Activated CD4-positive, alpha-beta memory T cell treated with anti-CD3 and anti-CD28 coated beads, Interleukin-2, amount 10 ng/mL, durations not matched to agents 7 days and 5 days (primary cell): ENCODE data around the gene NUTF2. TPM values are rescaled to one million over a fixed set of nuclear protein-coding genes. Genes with fewer than 3 reads are reported as not detected.

Experiments
- CTCF ChIA-PET: fragments of 350-600 bp; sonication (Branson Sonifier 250); formaldehyde crosslinking; loops from one replicate; lab custom pipeline; 2021; ENCODE audit warnings: antibody characterized with exemption, inconsistent platforms; lab: Charles Lee
- POLR2A ChIA-PET: fragments of 350-600 bp; sonication (Branson Sonifier 250); formaldehyde crosslinking; loops from one replicate; lab custom pipeline; 2021; ENCODE audit warnings: antibody characterized with exemption; lab: Charles Lee
- DNase-seq: peaks from one replicate; pipeline ENCODE4 v3.0.0-alpha.2; 2020
- H3K27ac Mint-ChIP-seq: one replicate; pipeline ENCODE4 v1.8.0; 2021; ENCODE audit warnings: mild to moderate bottlenecking, mixed read lengths
- H3K27me3 Mint-ChIP-seq: one replicate; pipeline ENCODE4 v1.8.0; 2021; ENCODE audit warnings: mixed read lengths
- H3K36me3 Mint-ChIP-seq: one replicate; pipeline ENCODE4 v1.8.0; 2021; ENCODE audit warnings: low read depth, mixed read lengths
- H3K4me1 Mint-ChIP-seq: one replicate; pipeline ENCODE4 v1.8.0; 2021; ENCODE audit warnings: mixed read lengths
- H3K4me3 Mint-ChIP-seq: one replicate; pipeline ENCODE4 v1.8.0; 2021; ENCODE audit warnings: mild to moderate bottlenecking, mixed read lengths
- H3K9me3 Mint-ChIP-seq: one replicate; pipeline ENCODE4 v1.8.0; 2021; ENCODE audit warnings: mixed read lengths
- total RNA-seq, 2 experiments: library from RNA; stranded (reverse); gene quantifications; one replicate each; pipeline ENCODE4 v1.2.3, GENCODE V29; 2021

Gene NUTF2
- total RNA-seq, 2 experiments from 2014 or later = 96.4 to 101 TPM

DNA sequence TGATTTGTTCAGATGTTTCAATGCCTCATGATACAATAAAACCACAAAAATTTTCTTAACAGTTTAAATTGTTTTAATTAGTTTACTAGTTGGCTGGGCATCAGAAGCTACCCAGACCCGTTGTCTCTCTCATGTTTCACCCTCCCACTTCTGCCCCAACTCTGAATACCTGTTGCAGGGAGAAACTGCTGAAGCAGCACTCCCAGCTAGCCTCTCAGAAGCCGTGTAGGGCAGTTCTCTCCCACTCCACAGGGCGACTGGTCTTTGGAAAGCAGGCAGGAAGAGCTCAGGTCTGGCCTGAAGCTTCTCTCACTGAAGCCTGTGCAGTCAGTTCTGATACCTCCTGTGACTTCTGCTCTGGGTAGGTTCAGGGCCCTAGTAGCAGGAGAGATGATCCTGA is 24.5 kb downstream of the NUTF2 start:
- Mint-ChIP-seq H3K4me3 (no peak overlapping the region), H3K27ac (no peak overlapping the region), H3K27me3 (no peaks in the 10 kb centered on the region), H3K4me1 (peaks cover 34% of the 10 kb centered on the region), H3K9me3 (no peaks in the 10 kb centered on the region), H3K36me3 (peaks cover 26% of the 10 kb centered on the region)
- DNase-seq = no peak
- ChIA-PET CTCF (no interaction called here), POLR2A (interaction anchor here (0.9 to 1.7 kb wide), 6 partner anchors 9 to 65 kb away, joined by 3 to 6 read pairs (median 4); partner anchors contain the start of genes PSKH1 and PSMB10)

DNA sequence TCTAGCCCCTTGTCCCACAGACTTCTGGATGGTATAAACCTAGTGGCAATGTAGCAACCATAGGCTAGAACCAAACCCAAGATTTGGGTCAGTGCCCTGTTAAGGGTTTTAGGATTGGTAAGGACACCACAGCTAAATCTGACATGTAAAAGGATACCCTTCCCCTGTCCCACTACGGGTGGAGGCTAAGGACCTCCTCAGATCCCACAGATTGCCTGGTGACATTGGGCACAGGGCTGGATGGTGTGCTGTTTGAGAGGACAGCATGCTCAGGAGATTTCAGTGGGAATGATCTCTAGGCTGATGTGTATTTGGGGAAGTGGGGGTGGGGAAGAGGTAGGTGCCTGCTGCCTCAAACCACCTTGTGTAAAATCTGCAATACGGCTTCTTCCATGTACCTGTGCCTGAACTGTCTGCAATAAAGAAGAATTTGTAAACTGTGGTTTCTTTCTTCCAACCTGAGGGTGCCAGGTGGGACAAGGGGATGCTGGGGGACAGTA is 25.4 kb downstream of the NUTF2 start:
- peaks cover 32% of the 10 kb centered on the region for H3K36me3 Mint-ChIP-seq
- CTCF ChIA-PET = no interaction called here
- no peak for DNase-seq
- POLR2A ChIA-PET = interaction anchor here (0.9 to 1.7 kb wide), 5 partner anchors 10 to 64 kb away, joined by 3 to 6 read pairs (median 4); partner anchors contain the start of genes PSKH1 and PSMB10
- no peaks in the 10 kb centered on the region for H3K27me3 Mint-ChIP-seq
- no peaks in the 10 kb centered on the region for H3K9me3 Mint-ChIP-seq
- H3K27ac Mint-ChIP-seq = peak overlapping the region; percentile 88
- H3K4me1 Mint-ChIP-seq = peaks cover 35% of the 10 kb centered on the region
- H3K4me3 Mint-ChIP-seq = peak overlapping the region; percentile 91

DNA sequence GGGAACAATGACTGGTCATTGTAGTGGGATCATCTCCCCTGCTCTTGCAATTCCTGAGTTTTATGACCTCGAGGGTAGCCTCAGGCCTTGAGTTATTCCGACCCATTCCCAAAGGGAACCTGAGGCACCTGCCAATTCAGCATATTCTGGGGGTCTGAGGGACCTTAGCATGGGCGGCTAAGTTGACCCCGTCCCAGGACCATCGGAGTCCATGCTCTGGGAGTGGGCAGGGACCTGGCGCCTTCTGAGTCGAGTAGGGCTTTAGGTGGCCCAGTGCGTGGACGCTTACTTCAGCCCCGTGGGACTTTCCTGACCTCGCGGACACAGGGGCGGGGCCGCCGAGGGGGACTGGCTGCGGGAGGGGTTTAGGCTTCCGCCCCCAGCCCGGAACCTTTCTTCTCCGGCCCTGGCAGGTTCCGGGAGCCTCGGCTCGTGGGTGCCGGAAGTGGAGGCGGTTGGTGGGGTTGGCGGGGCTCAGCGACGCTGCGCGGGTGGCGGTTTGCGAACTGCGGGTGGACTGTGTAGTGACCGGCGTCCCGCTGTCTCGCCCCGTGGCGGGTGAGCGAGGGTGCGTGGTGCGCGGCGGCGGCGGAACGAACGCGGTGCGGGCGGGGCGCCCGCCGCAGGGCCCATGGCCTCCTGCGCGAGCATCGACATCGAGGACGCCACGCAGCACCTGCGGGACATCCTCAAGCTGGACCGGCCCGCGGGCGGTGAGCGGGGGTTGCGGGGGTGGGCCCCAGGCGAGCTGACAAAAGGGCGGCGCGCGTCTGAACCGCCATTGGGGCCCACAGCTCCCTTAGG is 26.1 kb downstream of the NUTF2 start, which contains the start of gene EDC4:
TSS of gene EDC4 (plus strand) at position 422 of the 804 bp plus-strand sequence. CDS start at position 632, 210 bp downstream.
- Mint-ChIP-seq H3K27ac (peak within 1 kb of the TSS; percentile 88), H3K27me3 (no peaks in the 10 kb centered on the region), H3K9me3 (no peaks in the 10 kb centered on the region), H3K4me3 (peak within 1 kb of the TSS; percentile 91), H3K36me3 (peaks cover 39% of the 10 kb centered on the region), H3K4me1 (peaks cover 35% of the 10 kb centered on the region)
- peak; percentile 90 for DNase-seq
- ChIA-PET CTCF (interaction anchor here (0.9 to 2.9 kb wide), 4 partner anchors 11 to 200 kb away, joined by 3 to 18 read pairs (median 6); partner anchors contain the start of gene NRN1L), POLR2A (interaction anchor here (0.7 to 2.5 kb wide), 12 partner anchors 10 to 311 kb away, joined by 3 to 12 read pairs (median 5); partner anchors contain the start of genes CTCF, NUTF2, PSKH1 and PSMB10)

- peak overlapping the region; percentile 88 for H3K27ac Mint-ChIP-seq
- no peak for DNase-seq
- no peaks in the 10 kb centered on the region for H3K9me3 Mint-ChIP-seq
- peak overlapping the region; percentile 91 for H3K4me3 Mint-ChIP-seq
- ChIA-PET CTCF (interaction anchor here (0.9 to 2.9 kb wide), 5 partner anchors 10 to 201 kb away, joined by 3 to 18 read pairs (median 6); partner anchors contain the start of gene NRN1L), POLR2A (interaction anchor here (0.7 to 2.5 kb wide), 11 partner anchors 9 to 312 kb away, joined by 3 to 12 read pairs (median 5); partner anchors contain the start of genes CTCF, NUTF2 and PSKH1)
- peaks cover 35% of the 10 kb centered on the region for H3K4me1 Mint-ChIP-seq
- H3K27me3 Mint-ChIP-seq = no peaks in the 10 kb centered on the region
- peaks cover 47% of the 10 kb centered on the region for H3K36me3 Mint-ChIP-seq
Measured at GRCh38 chr16:67873435-67874370, 27.0 kb downstream of the NUTF2 start.

- Mint-ChIP-seq H3K4me3 (peak overlapping the region; percentile 91), H3K27ac (peak overlapping the region; percentile 88), H3K4me1 (peaks cover 35% of the 10 kb centered on the region), H3K27me3 (no peaks in the 10 kb centered on the region), H3K36me3 (peaks cover 53% of the 10 kb centered on the region), H3K9me3 (no peaks in the 10 kb centered on the region)
- CTCF ChIA-PET = interaction anchor here (1.5 to 2.9 kb wide), 3 partner anchors 10 to 201 kb away, joined by 5 to 18 read pairs (median 6); partner anchors contain the start of gene NRN1L
- DNase-seq = no peak
- POLR2A ChIA-PET = interaction anchor here (1.3 to 2.5 kb wide), 5 partner anchors 9 to 61 kb away, joined by 4 to 12 read pairs (median 8); partner anchors contain the start of gene NUTF2
Measured at GRCh38 chr16:67874372-67874771, 27.6 kb downstream of the NUTF2 start.

GRCh38 chr16:67877064-67877463 is 30.3 kb downstream of the NUTF2 start:
- Mint-ChIP-seq H3K4me1 (peaks cover 35% of the 10 kb centered on the region), H3K36me3 (peaks cover 65% of the 10 kb centered on the region), H3K27me3 (no peaks in the 10 kb centered on the region), H3K4me3 (no peak overlapping the region), H3K27ac (no peak overlapping the region), H3K9me3 (no peaks in the 10 kb centered on the region)
- ChIA-PET CTCF (interaction anchor here (0.5 kb wide), 1 partner anchor 198 kb away, joined by 3 read pairs; no protein-coding TSS in a partner anchor), POLR2A (no interaction called here)
- no peak for DNase-seq

DNA sequence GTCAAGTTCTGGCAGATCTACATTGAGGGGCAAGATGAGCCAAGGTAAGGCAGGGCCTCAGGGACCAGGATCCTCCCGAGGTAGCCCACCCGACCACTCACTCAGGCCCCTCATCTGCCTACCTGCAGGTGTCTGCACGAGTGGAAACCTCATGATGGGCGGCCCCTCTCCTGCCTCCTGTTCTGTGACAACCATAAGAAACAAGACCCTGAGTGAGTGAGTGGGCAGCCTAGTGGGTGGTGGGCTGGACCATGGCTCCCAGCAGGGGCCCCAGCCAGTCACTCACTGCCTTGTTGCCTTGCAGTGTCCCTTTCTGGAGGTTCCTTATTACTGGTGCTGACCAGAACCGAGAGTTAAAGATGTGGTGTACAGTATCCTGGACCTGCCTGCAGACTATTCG is 31.5 kb downstream of the NUTF2 start:
- Mint-ChIP-seq H3K4me3 (no peak overlapping the region), H3K4me1 (peaks cover 27% of the 10 kb centered on the region), H3K27me3 (no peaks in the 10 kb centered on the region), H3K36me3 (peaks cover 71% of the 10 kb centered on the region), H3K27ac (no peak overlapping the region), H3K9me3 (no peaks in the 10 kb centered on the region)
- ChIA-PET CTCF (no interaction called here), POLR2A (no interaction called here)
- no peak for DNase-seq

DNA sequence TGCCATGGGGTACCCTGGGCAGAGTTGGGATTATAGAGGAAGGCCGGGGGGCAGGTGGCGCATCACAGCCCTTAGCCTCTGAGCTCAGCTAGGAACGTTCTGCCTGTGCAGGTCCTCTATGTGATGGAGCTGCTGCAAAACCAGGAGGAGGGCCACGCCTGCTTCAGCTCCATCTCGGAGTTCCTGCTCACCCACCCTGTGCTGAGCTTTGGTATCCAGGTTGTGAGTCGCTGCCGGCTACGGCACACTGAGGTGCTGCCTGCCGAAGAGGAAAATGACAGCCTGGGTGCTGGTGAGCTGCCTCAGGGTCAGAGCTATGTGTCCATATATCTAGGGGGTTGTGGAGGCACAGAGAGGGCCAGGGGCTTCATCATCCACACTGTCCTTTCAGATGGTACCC is 32.1 kb downstream of the NUTF2 start:
- DNase-seq = no peak
- POLR2A ChIA-PET = no interaction called here
- H3K9me3 Mint-ChIP-seq = no peaks in the 10 kb centered on the region
- H3K36me3 Mint-ChIP-seq = peaks cover 75% of the 10 kb centered on the region
- CTCF ChIA-PET = no interaction called here
- H3K4me3 Mint-ChIP-seq = no peak overlapping the region
- H3K27me3 Mint-ChIP-seq = no peaks in the 10 kb centered on the region
- no peak overlapping the region for H3K27ac Mint-ChIP-seq
- peaks cover 25% of the 10 kb centered on the region for H3K4me1 Mint-ChIP-seq

DNA sequence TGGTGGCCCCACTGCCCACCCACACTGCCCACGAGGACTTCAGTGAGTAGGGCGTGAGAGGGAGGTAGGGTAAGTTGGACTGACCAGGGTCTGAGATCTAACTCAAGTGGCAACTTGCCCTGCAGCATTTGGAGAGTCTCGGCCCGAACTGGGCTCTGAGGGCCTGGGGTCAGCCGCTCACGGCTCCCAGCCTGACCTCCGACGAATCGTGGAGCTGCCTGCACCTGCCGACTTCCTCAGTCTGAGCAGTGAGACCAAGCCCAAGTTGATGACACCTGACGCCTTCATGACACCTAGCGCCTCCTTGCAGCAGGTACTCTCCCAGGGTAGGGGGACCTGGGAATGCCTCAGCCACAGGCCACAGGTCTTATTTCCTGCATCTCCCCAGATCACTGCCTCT is 32.7 kb downstream of the NUTF2 start:
- no peaks in the 10 kb centered on the region for H3K9me3 Mint-ChIP-seq
- no peak overlapping the region for H3K4me3 Mint-ChIP-seq
- ChIA-PET POLR2A (no interaction called here), CTCF (no interaction called here)
- H3K27ac Mint-ChIP-seq = no peak overlapping the region
- peaks cover 80% of the 10 kb centered on the region for H3K36me3 Mint-ChIP-seq
- peaks cover 19% of the 10 kb centered on the region for H3K4me1 Mint-ChIP-seq
- no peak for DNase-seq
- no peaks in the 10 kb centered on the region for H3K27me3 Mint-ChIP-seq

DNA sequence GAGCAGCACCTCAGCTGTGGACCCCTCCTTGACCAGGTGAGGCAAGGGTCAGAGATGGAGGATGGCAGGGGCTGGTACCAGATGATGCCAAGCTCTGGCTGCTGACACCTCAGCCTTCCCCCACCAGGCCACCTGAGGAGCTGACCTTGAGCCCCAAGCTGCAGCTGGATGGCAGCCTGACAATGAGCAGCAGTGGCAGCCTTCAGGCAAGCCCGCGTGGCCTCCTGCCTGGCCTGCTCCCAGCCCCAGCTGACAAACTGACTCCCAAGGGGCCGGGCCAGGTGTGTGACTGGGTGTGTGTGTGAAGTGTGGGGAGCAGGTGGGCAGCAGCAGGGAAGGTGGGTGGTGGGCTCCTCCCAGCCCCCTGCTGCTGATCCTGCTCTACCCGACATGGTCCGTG is 33.2 kb downstream of the NUTF2 start:
- Mint-ChIP-seq H3K36me3 (peaks cover 81% of the 10 kb centered on the region), H3K9me3 (no peaks in the 10 kb centered on the region), H3K27me3 (no peaks in the 10 kb centered on the region), H3K27ac (no peak overlapping the region), H3K4me1 (peaks cover 14% of the 10 kb centered on the region), H3K4me3 (no peak overlapping the region)
- ChIA-PET POLR2A (no interaction called here), CTCF (no interaction called here)
- DNase-seq = no peak

DNA sequence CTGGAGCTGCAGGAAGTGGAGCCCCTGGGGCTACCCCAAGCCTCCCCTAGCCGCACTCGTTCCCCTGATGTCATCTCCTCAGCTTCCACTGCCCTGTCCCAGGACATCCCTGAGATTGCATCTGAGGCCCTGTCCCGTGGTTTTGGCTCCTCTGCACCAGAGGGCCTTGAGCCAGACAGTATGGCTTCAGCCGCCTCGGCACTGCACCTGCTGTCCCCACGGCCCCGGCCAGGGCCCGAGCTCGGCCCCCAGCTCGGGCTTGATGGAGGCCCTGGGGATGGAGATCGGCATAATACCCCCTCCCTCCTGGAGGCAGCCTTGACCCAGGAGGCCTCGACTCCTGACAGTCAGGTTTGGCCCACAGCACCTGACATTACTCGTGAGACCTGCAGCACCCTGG is 33.9 kb downstream of the NUTF2 start:
- H3K4me1 Mint-ChIP-seq = peaks cover 8% of the 10 kb centered on the region
- ChIA-PET POLR2A (interaction anchor here (2.1 kb wide), 1 partner anchor 54 kb away, joined by 6 read pairs; no protein-coding TSS in a partner anchor), CTCF (interaction anchor here (0.6 to 0.8 kb wide), 2 partner anchors 11 to 71 kb away, joined by 3 read pairs; no protein-coding TSS in a partner anchor)
- no peaks in the 10 kb centered on the region for H3K27me3 Mint-ChIP-seq
- no peak overlapping the region for H3K27ac Mint-ChIP-seq
- H3K4me3 Mint-ChIP-seq = no peak overlapping the region
- peaks cover 81% of the 10 kb centered on the region for H3K36me3 Mint-ChIP-seq
- H3K9me3 Mint-ChIP-seq = no peaks in the 10 kb centered on the region
- no peak for DNase-seq

DNA sequence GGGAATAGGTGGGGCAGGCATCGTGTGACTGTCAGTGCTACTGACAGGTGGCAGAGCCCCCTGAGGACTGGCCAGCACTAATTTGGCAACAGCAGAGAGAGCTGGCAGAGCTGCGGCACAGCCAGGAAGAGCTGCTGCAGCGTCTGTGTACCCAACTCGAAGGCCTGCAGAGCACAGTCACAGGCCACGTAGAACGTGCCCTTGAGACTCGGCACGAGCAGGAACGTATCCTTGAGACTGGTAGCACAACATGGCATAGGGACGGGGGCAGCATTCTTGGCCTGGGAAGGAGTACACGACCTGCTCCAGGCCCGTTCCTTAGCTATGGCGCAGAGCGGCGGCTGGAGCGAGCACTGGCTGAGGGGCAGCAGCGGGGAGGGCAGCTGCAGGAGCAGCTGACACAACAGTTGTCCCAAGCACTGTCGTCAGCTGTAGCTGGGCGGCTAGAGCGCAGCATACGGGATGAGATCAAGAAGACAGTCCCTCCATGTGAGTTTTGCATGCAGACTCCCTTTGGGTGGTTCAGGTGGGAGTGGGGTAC is 35.0 kb downstream of the NUTF2 start:
- no peak for DNase-seq
- ChIA-PET POLR2A (interaction anchor here (1.2 to 3.6 kb wide), 3 partner anchors 11 to 53 kb away, joined by 4 to 19 read pairs (median 6); partner anchors contain the start of gene PSKH1), CTCF (interaction anchor here (0.7 to 3.8 kb wide), 6 partner anchors 9 to 72 kb away, joined by 3 to 22 read pairs (median 4); partner anchors contain the start of gene PSMB10)
- Mint-ChIP-seq H3K27ac (no peak overlapping the region), H3K4me1 (no peaks in the 10 kb centered on the region), H3K36me3 (peaks cover 69% of the 10 kb centered on the region), H3K9me3 (no peaks in the 10 kb centered on the region), H3K27me3 (no peaks in the 10 kb centered on the region), H3K4me3 (no peak overlapping the region)
